Heart right ventricle (tissue), 16 donors: ENCODE results near the gene GYG1. TPM values are rescaled to one million over a fixed set of nuclear protein-coding genes. Genes with fewer than 3 reads are reported as not detected.

Experiments
- ATAC-seq, 8 donors: fragments of 200-7000 bp; cut with Tn5 transposase; one replicate each; pipeline ENCODE4 v1.9.1; 2020; ENCODE audit warnings: mild to moderate bottlenecking in 8 of 8, moderate library complexity in 8 of 8, moderate number of reproducible peaks in 1 of 8
- DNase-seq, 2 donors: peaks; one replicate each; pipeline ENCODE4 v3.0.0-alpha.2; 2020
- H3K27ac ChIP-seq, 10 donors: fragments of 200-600 bp; sonication (generic) in 2 of 10; one replicate each; pipeline versions ENCODE4 v1.5.0 to v1.8.0; 2020 to 2022; ENCODE audit warnings: mild to moderate bottlenecking in 3 of 10
- H3K27me3 ChIP-seq, 7 donors: fragments of 200-600 bp; one replicate each; pipeline ENCODE4 v1.8.0; 2021 to 2022; ENCODE audit warnings: mild to moderate bottlenecking in 2 of 7
- H3K36me3 ChIP-seq, 9 donors: fragments of 200-600 bp; sonication (generic) in 1 of 9; one replicate each; pipeline versions ENCODE4 v1.5.0 to v1.8.0; 2020 to 2022; ENCODE audit warnings: mild to moderate bottlenecking in 2 of 9
- H3K4me1 ChIP-seq, 9 donors: fragments of 200-600 bp; sonication (generic) in 1 of 9; one replicate each; pipeline versions ENCODE4 v1.5.0 to v1.8.0; 2020 to 2022; ENCODE audit warnings: mild to moderate bottlenecking in 4 of 9
- H3K4me3 ChIP-seq, 10 donors: fragments of 200-600 bp; sonication (generic) in 2 of 10; one replicate each; pipeline versions ENCODE4 v1.5.0 to v1.8.0; 2020 to 2022; ENCODE audit warnings: mild to moderate bottlenecking in 7 of 10, moderate library complexity in 2 of 10
- H3K9me3 ChIP-seq, 11 donors: fragments of 200-600 bp in 10 of 11; sonication (generic) in 2 of 11; one replicate each; pipeline versions ENCODE4 v1.5.0 to v1.8.0; 2013 to 2022; ENCODE audit warnings: mild to moderate bottlenecking in 2 of 11, control low read depth in 1 of 11, moderate library complexity in 1 of 11
- CTCF ChIP-seq, 9 donors: fragments of 200-600 bp; sonication (generic) in 2 of 9; IDR thresholded peaks; one replicate each; pipeline versions ENCODE4 v1.5.0 to v1.8.0; 2021 to 2022; ENCODE audit warnings: antibody characterized with exemption in 9 of 9, mild to moderate bottlenecking in 5 of 9, moderate library complexity in 1 of 9
- WGBS, 2 donors: extraction: QIAGEN DNeasy Blood & Tissue Kit; methylation state at CpG; one replicate each; pipeline ENCODE4 v1.1.7; 2013; ENCODE audit warnings: inconsistent platforms in 1 of 2; 5-methylcytosine and 5-hydroxymethylcytosine counted together
- intact Hi-C, 10 donors: fragments of 100-400 bp; cut with DNase I; formaldehyde crosslinking; loops; one replicate each; pipeline versions ENCODE4 v1.11.1 to v1.14.2; 2022
- polyA plus RNA-seq, 2 donors: library from polyadenylated mRNA; stranded (reverse); fragments of 200-250 nt; gene quantifications; one replicate each; pipeline ENCODE4 v1.2.3, GENCODE V29; 2013
- total RNA-seq, 10 donors: library from RNA; stranded (reverse); fragmentation: NEBNext Ultra II Directional in 3 of 10; extraction: Animal tissue kit (Norgen Biotek cat#: 25700) in 3 of 10; gene quantifications; one replicate each; pipeline versions ENCODE4 v1.2.1 to v1.2.4, GENCODE V29; 2021 to 2023
- donor health status: Arrhythmogenic right ventricular cardiomyopathy.
- donor health status: ischemic (EF 13 %, LVEDD 7.1; RV severe dilation, severe dysfunction).
- donor health status: healthy with polysubstance abuse.
- donor health status: DM: no; HTN: yes; CAD: no.
- donor health status: DM: no; HTN: no; CAD: no.
- donor health status: ischemic (EF 25% LVEDD 6.9; RV normal size, moderate dysfunction).
- donor health status: ischemic (EF 25% LVEDD 5.7; RV mildly dilated, moderate dysfunction).
- donor health status: healthy.
- donor health status: DM: yes; HTN: yes; CAD: no.
- donor health status: Ischemic cardiomyopathy.
- donor health status: ischemic (EF 35%, LVEDD 5.7; RV mildly dilated, moderate dysfunction).
- donor health status: nonischemic (EF 11% LVEDD 7.7; RV severe dilation, severe dysfunction).
- donor health status: DM: yes; HTN: yes; CAD: no.
- donor health status: PGD.
- donor health status: ischemic (EF 29% LVEDD 5.4; RV normal size, mild dysfunction).
- donor health status: nonischemic (EF 23%, LVEDD 6.1; RV moderate dilation, normal function).

GYG1 gene
- total and polyA plus RNA-seq, 12 donors = 56.5 to 210 (median 154) TPM

- no peak for TF ChIP-seq CTCF (IDR thresholded peaks at IDR 0.05)
- Histone ChIP-seq H3K27ac (no peak overlapping the region), H3K4me3 (no peak overlapping the region), H3K9me3 (no peaks in the 10 kb centered on the region), H3K27me3 (no peaks in the 10 kb centered on the region), H3K4me1 (peaks cover 0 to under 1% (median 0%) of the 10 kb centered on the region in 9 donors), H3K36me3 (peaks cover 0 to 100% (median 23%) of the 10 kb centered on the region in 9 donors)
- intact Hi-C loops = no loop called here
- 90 to 92% methylated on average over 4 of the region's 4 CpGs for WGBS, 2 donors
- ATAC-seq (no peak), DNase-seq (no peak)
Observed at GRCh38 chr3:149037684-149038083, 46.3 kb downstream of the GYG1 start.

- 76 to 84% methylated on average over 2 of the region's 2 CpGs for WGBS, 2 donors
- ATAC-seq = no peak
- no peak for TF ChIP-seq CTCF (IDR thresholded peaks at IDR 0.05)
- DNase-seq = no peak
- Histone ChIP-seq H3K9me3 (no peaks in the 10 kb centered on the region), H3K27ac (no peak overlapping the region), H3K36me3 (peaks cover 0 to 95% (median 22%) of the 10 kb centered on the region in 9 donors), H3K27me3 (no peaks in the 10 kb centered on the region), H3K4me1 (peaks cover 0 to 6% (median 0%) of the 10 kb centered on the region in 9 donors), H3K4me3 (no peak overlapping the region)
- intact Hi-C loops = no loop called here
Observed at GRCh38 chr3:149038322-149038721, 47.0 kb downstream of the GYG1 start.

DNA sequence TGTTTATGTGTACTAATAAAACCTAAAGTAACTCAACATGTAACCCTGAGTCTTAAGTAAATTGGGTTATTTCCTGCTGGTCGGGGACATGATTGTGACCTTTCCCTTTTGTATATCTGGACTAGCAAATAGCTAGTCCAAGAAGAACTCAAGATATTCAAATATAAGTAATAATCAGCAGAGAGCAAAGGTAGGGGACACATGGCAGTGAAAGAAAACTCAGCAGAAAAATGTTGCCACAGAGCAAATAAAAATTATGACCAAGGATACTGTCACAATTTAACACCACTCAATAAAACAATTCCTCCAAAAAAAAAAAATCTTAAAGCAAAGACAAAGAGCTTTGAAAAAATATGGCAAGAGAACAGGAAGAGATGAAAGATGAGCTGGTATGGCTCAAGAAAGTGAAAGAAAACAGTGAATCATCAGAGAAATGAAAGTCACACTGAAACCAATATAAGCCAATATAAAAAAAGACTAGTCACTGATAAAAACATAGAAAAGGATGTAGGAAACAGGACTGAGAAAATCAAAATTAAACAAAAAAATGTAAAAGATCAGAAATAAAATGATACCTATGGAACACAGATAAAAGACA is 51.5 kb downstream of the GYG1 start:
- intact Hi-C loops = loop anchor here in 1 of 10 donors (10.0 kb wide), 1 partner anchor 88 kb away; no protein-coding TSS in a partner anchor
- Histone ChIP-seq H3K27ac (peak overlapping the region in 1 of 10 donors; percentile 48), H3K4me3 (no peak overlapping the region), H3K4me1 (peaks cover 0 to 13% (median 0%) of the 10 kb centered on the region in 9 donors), H3K36me3 (peaks cover 0 to 96% (median 30%) of the 10 kb centered on the region in 9 donors), H3K9me3 (no peaks in the 10 kb centered on the region), H3K27me3 (no peaks in the 10 kb centered on the region)
- no peak for TF ChIP-seq CTCF (IDR thresholded peaks at IDR 0.05)
- 77 to 81% methylated on average over 1 of the region's 1 CpG for WGBS, 2 donors
- DNase-seq (no peak), ATAC-seq (no peak)

GRCh38 chr3:149044339-149045083 is 53.2 kb downstream of the GYG1 start:
- peaks cover 0 to 96% (median 19%) of the 10 kb centered on the region in 9 donors for H3K36me3 ChIP-seq
- no peaks in the 10 kb centered on the region for H3K9me3 ChIP-seq
- ATAC-seq (no peak), DNase-seq (no peak)
- H3K4me3 ChIP-seq = no peak overlapping the region
- WGBS, 2 donors = 82 to 86% methylated on average over 5 of the region's 5 CpGs
- no peaks in the 10 kb centered on the region for H3K27me3 ChIP-seq
- intact Hi-C loops = loop anchor here in 1 of 10 donors (10.0 kb wide), 1 partner anchor 90 kb away; no protein-coding TSS in a partner anchor
- TF ChIP-seq CTCF (IDR thresholded peaks at IDR 0.05) = no peak
- H3K4me1 ChIP-seq = peaks cover 0 to 13% (median 0%) of the 10 kb centered on the region in 9 donors
- no peak overlapping the region for H3K27ac ChIP-seq
